GM18951 (cell line): ENCODE measurements around the gene SIX2.

Source experiments
- POLR2A ChIP-seq: IDR thresholded peaks from 4 replicates; pipeline ENCODE4 v1.6.1; 2011; ENCODE audit warnings: mild to moderate bottlenecking; ENCODE audit not compliant: insufficient read length, insufficient read depth; ENCODE audit errors: extremely low read depth
- in situ Hi-C: fragments of 300-500 bp; cut with MboI; formaldehyde crosslinking; loops from one replicate; pipeline ENCODE4 v1.12.0; 2022; ENCODE audit warnings: low sequenced_read_pairs, mixed read lengths, inconsistent platforms; ENCODE audit not compliant: unreplicated experiment

Gene SIX2

DNA sequence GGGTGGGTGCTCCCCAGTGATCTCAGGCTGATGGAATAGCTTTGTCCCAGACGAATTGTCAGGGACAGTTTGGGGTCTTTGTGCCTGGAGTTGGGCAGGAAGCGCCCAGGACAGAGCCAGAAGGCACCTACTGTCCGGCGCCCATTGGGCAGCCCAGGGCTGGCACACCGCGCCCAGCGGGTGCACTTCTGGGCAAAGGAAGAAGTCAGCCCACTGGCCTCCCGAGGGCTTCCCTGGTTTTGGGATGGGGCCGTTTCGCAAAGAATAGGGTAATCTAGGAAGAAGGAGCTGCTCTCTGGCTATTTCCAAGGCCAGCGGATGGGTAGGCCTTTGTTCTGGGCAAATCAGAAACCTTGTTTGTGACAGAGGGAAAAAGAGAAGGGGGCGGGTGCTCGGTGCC is 3.5 kb upstream of the SIX2 start:
- in situ Hi-C loops, result loop anchor here (25.0 kb wide), 1 partner anchor 1775 kb away; no protein-coding TSS in a partner anchor
- no peak for TF ChIP-seq POLR2A

- in situ Hi-C loops, result loop anchor here (25.0 kb wide), 1 partner anchor 1775 kb away; no protein-coding TSS in a partner anchor
- no peak for TF ChIP-seq POLR2A
Measured at GRCh38 chr2:45011621-45012602, 2.7 kb upstream of the SIX2 start.

- in situ Hi-C loops, result loop anchor here (25.0 kb wide), 1 partner anchor 1776 kb away; no protein-coding TSS in a partner anchor
- TF ChIP-seq POLR2A, result no peak
Measured at GRCh38 chr2:45011121-45011520, 1.9 kb upstream of the SIX2 start.

DNA sequence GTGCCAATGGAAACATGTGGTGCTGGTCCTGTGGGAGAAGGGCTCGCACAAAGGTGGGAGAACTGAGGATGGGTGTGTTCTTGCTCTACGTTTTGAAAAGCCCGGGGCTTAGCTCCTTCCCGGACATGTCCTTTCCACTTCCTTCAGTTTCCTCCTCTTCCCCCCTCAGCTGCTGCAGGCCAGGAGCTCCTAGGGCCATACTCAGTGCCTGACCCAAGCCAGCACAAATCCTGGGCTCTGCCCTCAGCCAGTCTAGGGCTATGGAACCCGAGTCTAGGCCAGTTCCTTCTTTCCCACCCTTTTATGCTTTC is 1.4 kb upstream of the SIX2 start:
- in situ Hi-C loops, result loop anchor here (25.0 kb wide), 1 partner anchor 1777 kb away; no protein-coding TSS in a partner anchor
- no peak for TF ChIP-seq POLR2A

GRCh38 chr2:45009928-45010701 is 863 bp upstream of the SIX2 start:
- in situ Hi-C loops, result loop anchor here (25.0 kb wide), 1 partner anchor 1777 kb away; no protein-coding TSS in a partner anchor

GRCh38 chr2:45008296-45009129 is 739 bp downstream of the SIX2 start:
- in situ Hi-C loops, result loop anchor here (25.0 kb wide), 1 partner anchor 1779 kb away; no protein-coding TSS in a partner anchor
- no peak for TF ChIP-seq POLR2A

More at GRCh38 chr2:45009928-45010701, 863 bp upstream of the SIX2 start:
- TF ChIP-seq POLR2A, result no peak

- TF ChIP-seq POLR2A, result no peak
- in situ Hi-C loops, result loop anchor here (25.0 kb wide), 1 partner anchor 1779 kb away; no protein-coding TSS in a partner anchor
Measured at GRCh38 chr2:45007961-45008295, 1.3 kb downstream of the SIX2 start.

DNA sequence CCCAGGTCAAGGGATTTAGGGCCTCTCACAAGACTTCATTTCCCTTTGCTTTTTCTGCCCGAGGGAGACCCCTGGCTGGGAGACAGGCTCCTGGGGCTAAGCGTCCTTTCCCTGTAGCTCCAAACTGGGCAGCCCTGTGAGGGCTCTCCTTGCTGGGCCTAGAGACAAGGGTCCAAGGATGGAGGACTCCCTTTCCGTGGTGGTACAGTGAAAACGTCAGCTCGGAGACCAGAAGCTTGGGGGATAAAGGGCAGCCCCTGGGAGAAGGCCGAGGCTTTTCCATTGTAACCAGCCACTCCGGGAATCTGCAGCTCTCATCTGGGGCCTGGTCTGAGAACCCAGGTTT is 2.3 kb downstream of the SIX2 start:
- TF ChIP-seq POLR2A, result no peak
- in situ Hi-C loops, result loop anchor here (25.0 kb wide), 1 partner anchor 1780 kb away; no protein-coding TSS in a partner anchor

- TF ChIP-seq POLR2A, result no peak
- in situ Hi-C loops, result loop anchor here (25.0 kb wide), 1 partner anchor 1781 kb away; no protein-coding TSS in a partner anchor
Measured at GRCh38 chr2:45006041-45006941, 3.0 kb downstream of the SIX2 start.

- TF ChIP-seq POLR2A, result no peak
- in situ Hi-C loops, result loop anchor here (25.0 kb wide), 1 partner anchor 1782 kb away; no protein-coding TSS in a partner anchor
Measured at GRCh38 chr2:45005261-45006002, 3.8 kb downstream of the SIX2 start.
